ENCODE data around the gene MEGF9.
"Not testable (repeated sequence)": the region's sequence is repeated elsewhere in the genome, so short reads cannot be mapped to it uniquely, and the experiment has no call there.

MEGF9 gene

GRCh38 chr9:120676767-120677402 lies 37.4 kb downstream of the MEGF9 start:
- no peak for DNase-seq
- intact Hi-C loops (cut with DNase I): no loop called here

DNA sequence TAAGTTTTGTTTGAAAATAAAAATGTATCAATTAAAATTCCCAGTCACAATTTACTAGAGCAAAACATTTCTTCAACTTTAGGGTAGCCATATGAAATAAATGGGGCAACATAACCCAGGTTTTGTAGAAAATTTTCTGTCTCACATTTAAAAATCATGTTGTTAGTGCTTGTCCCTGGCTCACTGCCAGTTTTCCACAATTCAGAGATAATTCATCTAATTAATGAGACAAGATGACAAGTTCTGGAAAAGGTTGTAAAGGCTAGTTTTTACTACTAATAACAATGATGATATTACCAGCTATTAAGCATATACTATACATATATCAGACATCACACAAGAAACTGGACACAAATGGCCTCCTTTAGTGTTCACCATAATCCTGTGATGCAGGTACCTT lies 45.9 kb downstream of the MEGF9 start:
- no peak for DNase-seq
- intact Hi-C loops (cut with DNase I): no loop called here

DNA sequence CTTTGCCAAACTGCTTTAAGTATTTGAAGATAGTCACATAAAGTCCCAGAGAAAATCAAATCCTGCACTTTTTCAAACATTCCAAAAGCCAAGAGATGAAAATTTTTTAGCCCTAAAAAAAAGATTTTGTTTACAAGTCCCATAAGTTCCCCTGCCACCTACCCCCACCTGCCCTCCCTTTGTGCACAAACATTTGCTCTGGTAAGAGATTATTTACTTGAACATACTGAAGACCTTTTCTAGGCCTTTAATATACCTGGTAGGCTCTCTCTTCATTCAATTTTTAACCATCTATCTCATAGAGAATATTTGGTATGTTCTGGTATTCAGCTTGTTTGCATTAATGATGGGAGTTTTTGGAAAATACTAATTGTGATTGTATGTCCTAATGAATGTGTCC lies 50.3 kb downstream of the MEGF9 start:
- intact Hi-C loops (cut with DNase I): no loop called here
- no peak for DNase-seq

GRCh38 chr9:120663380-120663779 lies 50.9 kb downstream of the MEGF9 start:
- DNase-seq: no peak
- intact Hi-C loops (cut with DNase I): no loop called here

DNA sequence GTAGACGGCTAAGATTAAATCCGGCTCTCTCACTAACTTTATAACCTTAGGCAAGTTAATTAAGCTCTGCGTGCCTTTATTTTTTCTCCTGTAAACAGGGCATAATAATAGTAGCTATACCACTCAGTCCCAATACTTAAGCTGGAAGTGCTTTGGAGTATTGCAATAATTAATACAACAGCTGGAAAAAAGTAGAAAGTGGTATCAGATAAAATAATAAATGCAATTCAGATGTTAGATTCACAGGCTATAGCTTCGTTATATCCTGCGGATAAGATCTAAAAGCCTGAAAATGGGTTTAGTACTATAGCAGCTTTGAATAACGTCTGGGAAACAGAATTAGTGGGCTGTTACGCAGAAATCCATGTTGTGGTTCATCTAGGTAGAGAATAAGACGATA lies 51.8 kb downstream of the MEGF9 start:
- no peak for DNase-seq
- intact Hi-C loops (cut with DNase I): no loop called here

GRCh38 chr9:120659676-120660075 lies 54.6 kb downstream of the MEGF9 start:
- intact Hi-C loops (cut with DNase I): no loop called here
- DNase-seq: no peak

DNA sequence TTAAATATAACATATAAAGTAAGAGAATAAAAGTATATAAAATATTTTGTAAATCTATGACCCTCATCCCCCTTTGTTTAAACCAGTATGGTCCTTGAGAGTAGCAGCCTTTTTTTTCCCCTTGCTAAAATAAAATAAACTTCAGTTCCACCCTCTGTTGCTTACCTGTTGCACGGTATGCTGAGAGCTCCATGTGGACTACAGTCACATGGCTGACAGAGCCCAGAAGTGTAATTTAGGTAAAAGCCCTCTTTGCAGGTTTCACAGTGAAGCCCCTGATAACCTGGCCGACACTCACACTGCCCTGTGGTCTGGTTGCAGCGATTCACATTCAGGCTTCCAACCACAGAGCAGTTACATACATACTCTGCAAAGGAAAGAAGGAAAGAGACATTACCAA lies 55.1 kb downstream of the MEGF9 start:
- intact Hi-C loops (cut with DNase I): no loop called here
- DNase-seq: no peak

DNA sequence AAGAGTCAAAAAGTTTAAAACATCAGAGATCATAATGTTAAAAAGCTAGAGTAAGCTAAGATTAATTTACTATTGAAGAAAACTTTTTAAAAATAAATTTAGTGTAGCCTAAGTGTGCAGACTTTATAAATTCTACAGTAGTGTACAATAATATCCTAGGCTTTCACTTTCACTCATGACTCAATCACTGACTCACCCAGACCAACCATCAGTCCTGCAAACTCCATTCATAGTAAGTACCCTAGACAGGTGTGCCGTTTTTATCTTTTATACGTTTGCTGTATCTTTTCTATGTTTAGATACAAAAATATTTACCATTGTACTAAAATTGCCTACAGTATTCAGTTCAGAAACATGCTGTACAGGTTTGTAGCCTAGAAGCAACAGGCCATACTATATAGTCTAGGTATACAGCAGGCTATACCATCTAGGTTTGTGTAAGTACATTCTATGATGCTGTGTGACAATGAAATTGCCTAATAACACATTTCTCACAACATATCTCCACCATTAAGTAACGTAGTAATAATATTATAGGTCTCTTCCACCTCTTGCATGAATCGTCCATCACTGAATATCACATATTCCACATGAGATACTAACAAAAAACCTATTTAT lies 59.2 kb downstream of the MEGF9 start:
- intact Hi-C loops (cut with DNase I): no loop called here
- DNase-seq: no peak

DNA sequence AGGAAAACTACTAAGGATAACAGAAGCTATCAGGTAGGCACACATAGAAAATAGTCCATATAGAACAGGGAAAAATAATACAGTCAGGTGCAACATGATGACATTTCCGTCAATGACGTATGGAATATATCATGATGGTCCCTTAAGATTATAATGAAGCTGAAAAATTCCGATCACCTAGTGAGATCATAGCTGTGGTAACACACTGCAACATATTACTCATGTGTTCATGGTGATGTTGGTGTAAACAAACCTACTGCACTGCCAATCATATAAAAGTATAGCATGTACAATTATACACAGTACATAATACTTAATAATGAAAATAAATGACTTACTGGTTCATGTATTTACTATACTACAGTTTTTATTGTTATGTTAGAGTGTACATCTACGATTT lies 60.0 kb downstream of the MEGF9 start:
- intact Hi-C loops (cut with DNase I): no loop called here
- DNase-seq: no peak

DNA sequence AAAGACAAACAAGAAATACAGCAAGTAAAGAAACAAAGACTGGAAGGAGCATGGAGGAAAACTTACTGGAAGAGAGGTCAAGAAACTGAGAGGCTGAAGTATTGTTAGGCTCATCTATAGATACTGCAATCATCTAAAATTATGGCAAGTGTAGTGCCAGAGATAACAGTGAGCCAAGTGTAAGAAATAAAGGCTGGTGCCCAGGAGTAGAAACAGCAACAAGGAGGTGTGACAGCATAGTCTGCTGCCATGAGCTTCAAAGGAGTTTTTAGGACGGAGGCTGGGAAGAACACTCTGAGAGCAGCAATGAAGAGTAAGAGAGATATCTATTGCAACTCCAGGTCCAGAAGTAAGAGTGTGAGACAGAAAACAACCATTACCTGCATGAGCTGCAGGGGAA lies 60.5 kb downstream of the MEGF9 start:
- no peak for DNase-seq
- intact Hi-C loops (cut with DNase I): no loop called here

DNA sequence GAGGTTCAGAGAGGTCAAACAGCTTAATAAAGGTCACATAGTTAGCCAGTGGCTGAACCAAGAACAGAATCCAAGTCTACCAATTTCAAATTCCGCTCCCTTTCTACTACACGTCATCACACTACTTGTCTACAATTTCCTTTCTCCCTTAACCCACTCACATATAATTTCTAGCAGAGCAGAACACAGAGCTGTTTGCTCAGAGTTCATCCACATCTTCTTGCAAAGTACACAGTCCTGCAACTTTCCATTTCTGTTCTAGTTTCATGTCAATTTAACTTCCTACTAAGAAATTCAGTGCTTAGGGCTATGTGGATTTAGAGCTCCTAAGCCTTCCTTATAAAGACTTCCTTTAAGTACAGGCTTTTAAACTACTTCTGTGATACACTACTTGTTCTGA lies 61.3 kb downstream of the MEGF9 start:
- intact Hi-C loops (cut with DNase I): no loop called here

DNA sequence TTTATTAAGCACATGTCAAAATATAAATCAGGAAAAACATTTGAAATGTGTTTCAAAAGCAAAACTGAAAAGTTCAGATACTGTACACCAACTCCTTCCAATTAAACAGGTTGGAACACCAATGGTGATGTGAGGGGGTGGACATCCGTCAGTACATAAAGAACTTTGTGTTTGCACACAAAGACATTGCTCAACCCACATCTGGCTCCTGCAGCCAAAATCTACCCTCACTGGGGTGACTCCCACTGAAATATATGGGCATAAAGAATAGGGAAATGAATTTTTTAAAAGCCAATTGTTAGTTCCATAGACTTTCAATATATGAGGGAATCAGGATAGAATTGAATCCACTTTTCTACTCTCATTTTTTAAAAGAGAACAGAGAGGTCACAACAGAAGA lies 63.9 kb downstream of the MEGF9 start:
- DNase-seq: no peak
- intact Hi-C loops (cut with DNase I): no loop called here

More for the DNA sequence above, 61.3 kb downstream of the MEGF9 start:
- no peak for DNase-seq

DNA sequence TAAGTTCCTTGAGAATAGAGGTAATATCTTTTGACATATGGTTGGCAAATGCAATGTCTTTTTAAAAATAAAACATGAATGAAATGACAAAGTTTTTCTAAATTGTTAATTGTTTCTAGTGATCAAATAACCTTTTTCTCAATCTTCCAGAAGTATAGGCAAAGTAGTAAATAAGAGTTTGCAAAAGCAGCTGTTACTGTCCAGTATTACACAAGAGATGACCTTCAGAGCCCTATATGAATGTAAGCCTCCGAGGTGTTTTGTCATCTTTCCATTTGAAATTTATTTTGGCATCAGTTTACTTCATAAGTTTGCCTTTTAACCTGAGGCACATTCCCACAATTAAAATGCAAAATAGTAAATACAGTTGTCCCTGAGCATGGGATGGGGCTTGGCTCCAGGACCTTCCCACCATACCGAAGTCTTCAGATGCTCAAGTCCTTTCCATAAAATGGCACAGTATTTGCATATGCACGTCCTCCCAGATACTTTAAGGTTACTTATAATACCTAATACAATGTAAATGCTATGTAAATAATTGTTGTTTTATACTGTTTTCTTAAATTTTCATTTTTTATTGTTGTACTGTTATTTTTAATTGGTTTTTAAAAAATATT lies 65.6 kb downstream of the MEGF9 start:
- intact Hi-C loops (cut with DNase I): loop anchor here (10.0 kb wide), 1 partner anchor 46 kb away; no protein-coding TSS in a partner anchor
- DNase-seq: no peak

- intact Hi-C loops (cut with DNase I): loop anchor here (10.0 kb wide), 1 partner anchor 48 kb away; no protein-coding TSS in a partner anchor
- no peak for DNase-seq
Measured at GRCh38 chr9:120646948-120647347, 67.3 kb downstream of the MEGF9 start.

DNA sequence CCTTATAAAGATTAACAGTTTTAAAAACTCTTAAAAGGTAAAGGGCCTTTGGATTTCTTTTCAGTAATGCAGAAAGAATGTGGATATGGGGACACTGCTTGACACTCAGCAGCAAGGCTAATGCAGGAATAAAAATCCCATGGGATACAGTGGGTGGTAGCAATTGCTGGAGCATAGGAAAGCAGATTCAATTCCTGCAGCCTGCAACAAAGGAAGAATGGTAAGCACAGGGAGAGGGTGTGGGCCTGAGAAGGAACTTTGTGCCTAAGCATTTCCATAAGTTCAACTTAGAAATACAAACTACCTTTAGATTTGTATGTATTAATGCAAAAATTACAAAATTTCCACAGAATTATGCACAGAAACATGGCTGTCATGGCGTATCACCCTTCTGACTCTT lies 68.5 kb downstream of the MEGF9 start:
- intact Hi-C loops (cut with DNase I): loop anchor here (10.0 kb wide), 1 partner anchor 49 kb away; no protein-coding TSS in a partner anchor
- no peak for DNase-seq

GRCh38 chr9:120643061-120643460 lies 71.2 kb downstream of the MEGF9 start:
- DNase-seq: no peak
- intact Hi-C loops (cut with DNase I): loop anchor here (10.0 kb wide), 1 partner anchor 52 kb away; no protein-coding TSS in a partner anchor

DNA sequence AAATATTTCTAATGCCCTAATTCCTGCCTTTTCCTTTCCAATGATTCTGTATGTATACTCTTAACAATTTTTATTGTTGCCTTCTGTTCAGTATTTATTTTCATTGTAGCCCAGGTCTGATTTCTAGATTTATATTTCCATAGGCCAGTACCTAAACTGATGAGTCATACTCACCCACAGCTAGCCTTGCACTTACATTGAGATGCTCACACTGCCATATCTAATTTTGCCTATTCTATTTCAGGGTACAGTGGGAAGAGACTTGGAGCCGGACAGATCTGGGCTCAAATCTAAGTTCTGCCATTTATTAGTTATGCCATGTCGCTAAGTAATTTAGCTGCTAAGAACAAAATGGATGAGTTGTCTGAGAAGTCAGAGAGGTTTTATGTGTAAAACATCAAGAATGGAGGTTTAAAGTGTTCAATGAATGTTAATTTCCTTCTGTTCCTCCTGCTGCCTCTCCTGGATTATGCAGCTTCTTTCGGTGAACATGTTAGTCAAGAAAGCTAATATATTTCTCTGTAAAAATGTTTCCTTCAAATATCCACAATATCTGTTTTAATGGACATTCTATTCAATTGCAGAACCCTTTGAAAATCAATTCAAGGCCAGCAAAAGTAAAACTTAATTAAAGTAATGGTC lies 72.0 kb downstream of the MEGF9 start:
- intact Hi-C loops (cut with DNase I): loop anchor here (10.0 kb wide), 1 partner anchor 53 kb away; no protein-coding TSS in a partner anchor
- no peak for DNase-seq

DNA sequence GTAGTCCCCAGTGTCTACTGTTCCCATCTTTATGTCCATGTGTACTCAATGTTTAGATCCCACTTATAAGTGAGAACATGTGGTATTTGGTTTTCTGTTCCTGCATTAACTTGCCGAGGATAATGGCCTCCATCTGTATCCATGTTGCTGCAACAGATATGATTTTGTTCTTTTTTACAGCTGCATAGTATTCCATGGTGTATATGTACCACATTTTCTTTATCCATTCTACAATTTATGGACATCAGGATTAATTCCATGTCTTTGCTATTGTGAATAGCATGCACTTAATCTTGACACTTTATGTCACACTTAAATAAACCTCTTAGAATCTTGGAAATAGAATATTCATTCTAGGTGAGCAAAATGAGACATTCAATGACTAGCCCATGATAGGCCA lies 73.4 kb downstream of the MEGF9 start:
- intact Hi-C loops (cut with DNase I): loop anchor here (10.0 kb wide), 1 partner anchor 54 kb away; no protein-coding TSS in a partner anchor
- not testable (repeated sequence) for DNase-seq

DNA sequence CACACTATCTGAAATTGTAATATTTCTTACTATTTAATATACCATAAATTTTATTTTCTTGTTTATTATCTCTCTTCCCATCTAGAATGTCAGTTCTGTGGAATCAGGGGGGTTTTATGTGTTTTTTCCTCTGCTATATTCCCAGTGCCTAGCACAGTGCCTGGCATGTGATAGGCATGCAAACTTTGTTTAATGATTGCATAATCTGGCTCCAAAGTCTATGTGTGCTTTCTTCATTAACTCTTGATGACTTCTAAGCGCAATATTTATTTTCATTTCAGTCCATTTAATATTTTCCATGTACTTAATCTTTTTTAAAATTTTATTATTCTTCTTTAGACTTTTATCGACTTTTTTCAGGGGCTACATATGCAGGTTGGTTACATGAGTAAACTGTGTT lies 73.9 kb downstream of the MEGF9 start:
- intact Hi-C loops (cut with DNase I): loop anchor here (10.0 kb wide), 1 partner anchor 54 kb away; no protein-coding TSS in a partner anchor
- no peak for DNase-seq

DNA sequence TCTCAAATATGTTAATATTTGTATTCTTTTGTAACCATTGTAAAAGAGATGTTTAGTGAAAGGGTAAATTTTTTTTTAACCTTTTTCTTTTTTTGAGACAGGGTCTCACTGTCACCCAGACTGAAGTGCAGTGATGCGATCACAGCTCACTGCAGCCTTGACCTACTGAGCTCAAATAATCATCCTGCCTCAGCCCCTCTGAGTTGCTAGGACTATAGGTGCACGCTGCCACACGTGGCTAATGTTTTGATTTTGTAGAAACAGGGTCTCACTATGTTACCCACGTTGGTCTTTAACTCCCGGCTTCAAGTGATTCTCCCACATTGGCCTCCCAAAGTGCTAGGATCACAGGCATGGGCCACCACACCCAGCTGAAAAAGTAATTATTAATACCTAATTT lies 76.4 kb downstream of the MEGF9 start:
- no peak for DNase-seq
- intact Hi-C loops (cut with DNase I): no loop called here

Measured in posterior cingulate gyrus (tissue), 11 donors.